GM21786 (cell line): ENCODE data around the gene ALDH3B2.
"Not testable (repeated sequence)": the region's sequence is repeated elsewhere in the genome, so short reads cannot be mapped to it uniquely, and the experiment has no call there.

Source experiments
- ATAC-seq: cut with Tn5 transposase; IDR thresholded peaks from one replicate; pipeline ENCODE4 v1.9.1; 2021; ENCODE audit not compliant: unreplicated experiment

The ALDH3B2 gene

GRCh38 chr11:67687986-67688385 lies 13.6 kb upstream of the ALDH3B2 start:
- ATAC-seq: no peak

- ATAC-seq: not testable (repeated sequence)
These were observed 11.4 kb upstream of the ALDH3B2 start for GRCh38 chr11:67685641-67686332.

GRCh38 chr11:67682126-67683034 lies 8.0 kb upstream of the ALDH3B2 start:
- not testable (repeated sequence) for ATAC-seq

- ATAC-seq: no peak
These were observed 6.5 kb upstream of the ALDH3B2 start for GRCh38 chr11:67680696-67681470.

GRCh38 chr11:67675058-67675747 lies 780 bp upstream of the ALDH3B2 start:
- no peak for ATAC-seq

GRCh38 chr11:67673902-67674301 lies 521 bp downstream of the ALDH3B2 start:
- no peak for ATAC-seq

GRCh38 chr11:67673358-67673757 lies 1.1 kb downstream of the ALDH3B2 start:
- ATAC-seq: no peak

- ATAC-seq: no peak
These were observed 3.3 kb downstream of the ALDH3B2 start for GRCh38 chr11:67671211-67671520.

GRCh38 chr11:67670316-67671210 lies 3.9 kb downstream of the ALDH3B2 start:
- no peak for ATAC-seq

- no peak for ATAC-seq
These were observed 6.3 kb downstream of the ALDH3B2 start for GRCh38 chr11:67668192-67668551.

- no peak for ATAC-seq
These were observed 6.8 kb downstream of the ALDH3B2 start for GRCh38 chr11:67667490-67668191.

GRCh38 chr11:67666676-67667489 lies 7.5 kb downstream of the ALDH3B2 start:
- no peak for ATAC-seq

- no peak for ATAC-seq
These were observed 8.1 kb downstream of the ALDH3B2 start for GRCh38 chr11:67666303-67666645.

- ATAC-seq: no peak
These were observed 8.7 kb downstream of the ALDH3B2 start for GRCh38 chr11:67665541-67666302.

GRCh38 chr11:67664696-67665540 lies 9.5 kb downstream of the ALDH3B2 start:
- ATAC-seq: no peak

GRCh38 chr11:67664213-67664585 lies 10.2 kb downstream of the ALDH3B2 start:
- no peak for ATAC-seq

GRCh38 chr11:67663532-67664212 lies 10.8 kb downstream of the ALDH3B2 start:
- ATAC-seq: no peak
